ENCODE data around the gene ZDHHC21. TPM values are rescaled to one million over a fixed set of nuclear protein-coding genes. Genes with fewer than 3 reads are reported as not detected.

ZDHHC21 gene
- total RNA-seq, 1 donor, result 10.1 TPM

GRCh38 chr9:14715102-14715501 lies 21.9 kb upstream of the ZDHHC21 start:
- no peak for TF ChIP-seq CTCF (IDR thresholded peaks at IDR 0.05; ENCODE audit: extremely low read depth, low read depth, low read length)
- Histone ChIP-seq H3K79me2 (ENCODE audit: insufficient read depth, low read length) (no peaks in the 10 kb centered on the region), H3K4me3 (ENCODE audit: insufficient read depth, low read length) (no peak overlapping the region), H3K27ac (ENCODE audit: low read depth, low read length) (no peak overlapping the region), H3K4me2 (ENCODE audit: insufficient read depth, low read length) (no peak overlapping the region), H3K27me3 (ENCODE audit: insufficient read depth, low read length) (peaks cover 6% of the 10 kb centered on the region), H2AFZ (ENCODE audit: low read length) (no peak overlapping the region), H3K36me3 (ENCODE audit: insufficient read depth, low read length) (no peaks in the 10 kb centered on the region), H4K20me1 (ENCODE audit: insufficient read depth, low read length) (no peaks in the 10 kb centered on the region), H3K4me1 (ENCODE audit: insufficient read depth, low read length) (no peaks in the 10 kb centered on the region), H3K9me3 (ENCODE audit: low read depth, low read length) (no peaks in the 10 kb centered on the region)
- DNase-seq (ENCODE audit: insufficient read length, low spot score, missing footprints), result no peak

GRCh38 chr9:14713187-14713767 lies 20.0 kb upstream of the ZDHHC21 start:
- Histone ChIP-seq H3K4me1 (ENCODE audit: insufficient read depth, low read length) (no peaks in the 10 kb centered on the region), H3K9me3 (ENCODE audit: low read depth, low read length) (no peaks in the 10 kb centered on the region)
- TF ChIP-seq CTCF (IDR thresholded peaks at IDR 0.05; ENCODE audit: extremely low read depth, low read depth, low read length), result no peak

GRCh38 chr9:14710804-14711203 lies 17.6 kb upstream of the ZDHHC21 start:
- Histone ChIP-seq H3K36me3 (ENCODE audit: insufficient read depth, low read length) (no peaks in the 10 kb centered on the region), H4K20me1 (ENCODE audit: insufficient read depth, low read length) (no peaks in the 10 kb centered on the region), H3K4me1 (ENCODE audit: insufficient read depth, low read length) (no peaks in the 10 kb centered on the region), H3K4me2 (ENCODE audit: insufficient read depth, low read length) (no peak overlapping the region), H3K79me2 (ENCODE audit: insufficient read depth, low read length) (no peaks in the 10 kb centered on the region), H3K27me3 (ENCODE audit: insufficient read depth, low read length) (no peaks in the 10 kb centered on the region), H3K27ac (ENCODE audit: low read depth, low read length) (no peak overlapping the region), H3K4me3 (ENCODE audit: insufficient read depth, low read length) (no peak overlapping the region), H3K9me3 (ENCODE audit: low read depth, low read length) (no peaks in the 10 kb centered on the region), H2AFZ (ENCODE audit: low read length) (no peak overlapping the region)
- no peak for DNase-seq (ENCODE audit: insufficient read length, low spot score, missing footprints)
- TF ChIP-seq CTCF (IDR thresholded peaks at IDR 0.05; ENCODE audit: extremely low read depth, low read depth, low read length), result no peak

More at GRCh38 chr9:14713187-14713767, 20.0 kb upstream of the ZDHHC21 start:
- H4K20me1 ChIP-seq (ENCODE audit: insufficient read depth, low read length), result no peaks in the 10 kb centered on the region
- H3K4me2 ChIP-seq (ENCODE audit: insufficient read depth, low read length), result no peak overlapping the region
- H3K27me3 ChIP-seq (ENCODE audit: insufficient read depth, low read length), result no peaks in the 10 kb centered on the region
- no peak overlapping the region for H3K27ac ChIP-seq (ENCODE audit: low read depth, low read length)
- no peak overlapping the region for H2AFZ ChIP-seq (ENCODE audit: low read length)
- no peaks in the 10 kb centered on the region for H3K36me3 ChIP-seq (ENCODE audit: insufficient read depth, low read length)
- no peaks in the 10 kb centered on the region for H3K79me2 ChIP-seq (ENCODE audit: insufficient read depth, low read length)
- DNase-seq (ENCODE audit: insufficient read length, low spot score, missing footprints), result no peak
- no peak overlapping the region for H3K4me3 ChIP-seq (ENCODE audit: insufficient read depth, low read length)

GRCh38 chr9:14706530-14707140 lies 13.4 kb upstream of the ZDHHC21 start:
- no peak for DNase-seq (ENCODE audit: insufficient read length, low spot score, missing footprints)
- Histone ChIP-seq H3K4me3 (ENCODE audit: insufficient read depth, low read length) (no peak overlapping the region), H3K36me3 (ENCODE audit: insufficient read depth, low read length) (no peaks in the 10 kb centered on the region), H3K4me1 (ENCODE audit: insufficient read depth, low read length) (no peaks in the 10 kb centered on the region), H3K27me3 (ENCODE audit: insufficient read depth, low read length) (peaks cover 9% of the 10 kb centered on the region), H3K4me2 (ENCODE audit: insufficient read depth, low read length) (no peak overlapping the region), H3K27ac (ENCODE audit: low read depth, low read length) (no peak overlapping the region), H3K9me3 (ENCODE audit: low read depth, low read length) (no peaks in the 10 kb centered on the region), H4K20me1 (ENCODE audit: insufficient read depth, low read length) (no peaks in the 10 kb centered on the region), H3K79me2 (ENCODE audit: insufficient read depth, low read length) (no peaks in the 10 kb centered on the region), H2AFZ (ENCODE audit: low read length) (no peak overlapping the region)
- TF ChIP-seq CTCF (IDR thresholded peaks at IDR 0.05; ENCODE audit: extremely low read depth, low read depth, low read length), result no peak
